RCC 7860 (cell line): ENCODE results near the gene SH3RF2.
"Not testable (repeated sequence)": the region's sequence is repeated elsewhere in the genome, so short reads cannot be mapped to it uniquely, and the experiment has no call there.

Source experiments
- DNase-seq: peaks from one replicate; pipeline ENCODE4 v3.0.0-alpha.2; 2015; ENCODE audit warnings: low spot score
- FAIRE-seq: peaks from 2 replicates; lab custom pipeline; 2012; peaks lifted over from hg19 to GRCh38; lab: Jason Lieb, UNC

The SH3RF2 gene

DNA sequence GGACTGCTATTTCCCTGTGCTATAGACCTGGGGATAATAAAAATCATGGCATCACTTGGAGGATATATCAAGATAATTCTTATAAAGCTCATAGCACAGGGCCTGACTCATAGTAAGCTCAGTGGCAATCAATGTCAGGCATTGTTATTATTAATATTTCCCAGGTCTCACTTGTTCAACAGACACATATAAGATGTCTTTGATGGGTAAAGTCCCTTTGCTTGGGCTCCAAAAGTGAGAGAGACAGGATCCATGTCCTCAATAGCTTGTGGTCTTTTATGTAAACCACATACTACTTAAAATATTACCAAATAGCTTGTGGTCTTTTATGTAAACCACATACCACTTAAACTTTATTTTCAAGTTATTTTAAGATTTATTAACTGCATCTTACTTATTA lies 11.2 kb downstream of the SH3RF2 start:
- no peak for DNase-seq
- no peak for FAIRE-seq

DNA sequence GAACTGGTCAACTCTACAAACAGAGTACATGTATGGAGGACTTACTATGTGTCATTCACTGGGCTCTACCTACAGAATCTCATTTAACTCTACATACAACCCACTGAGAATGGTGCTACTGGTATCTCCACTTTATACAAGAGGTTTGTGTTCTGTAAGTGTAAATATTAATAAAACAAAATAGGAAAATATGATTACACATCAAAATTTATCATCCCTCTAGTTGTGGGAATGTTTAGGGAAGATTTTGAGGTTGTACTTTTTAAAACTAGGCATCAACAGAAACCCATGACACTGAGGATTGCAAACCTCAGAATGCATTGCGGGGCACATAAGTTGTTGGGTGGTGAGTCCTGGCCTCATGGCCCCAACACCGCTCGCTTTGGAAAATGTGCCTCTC lies 11.7 kb downstream of the SH3RF2 start:
- no peak for FAIRE-seq

DNA sequence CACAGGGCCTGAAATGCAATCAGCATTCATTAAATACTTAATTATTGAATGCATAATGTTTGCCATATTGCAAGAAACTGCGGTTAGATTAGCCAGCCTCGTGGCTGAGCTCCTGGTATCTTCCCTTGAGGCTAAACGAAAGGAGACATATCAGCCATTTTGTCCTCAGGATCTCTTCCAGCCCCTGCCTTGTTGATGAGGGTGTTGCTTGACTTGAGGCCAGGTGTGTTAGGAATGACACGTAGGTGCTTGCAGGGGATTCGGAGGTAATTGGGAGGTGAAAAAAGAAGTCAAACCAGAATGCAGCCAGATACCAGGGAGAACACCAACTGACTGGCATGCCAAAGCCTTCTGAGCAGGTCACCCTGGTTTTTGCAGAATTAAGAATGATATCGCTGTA lies 12.5 kb downstream of the SH3RF2 start:
- no peak for DNase-seq
- no peak for FAIRE-seq

More for the DNA sequence above, 11.7 kb downstream of the SH3RF2 start:
- no peak for DNase-seq

DNA sequence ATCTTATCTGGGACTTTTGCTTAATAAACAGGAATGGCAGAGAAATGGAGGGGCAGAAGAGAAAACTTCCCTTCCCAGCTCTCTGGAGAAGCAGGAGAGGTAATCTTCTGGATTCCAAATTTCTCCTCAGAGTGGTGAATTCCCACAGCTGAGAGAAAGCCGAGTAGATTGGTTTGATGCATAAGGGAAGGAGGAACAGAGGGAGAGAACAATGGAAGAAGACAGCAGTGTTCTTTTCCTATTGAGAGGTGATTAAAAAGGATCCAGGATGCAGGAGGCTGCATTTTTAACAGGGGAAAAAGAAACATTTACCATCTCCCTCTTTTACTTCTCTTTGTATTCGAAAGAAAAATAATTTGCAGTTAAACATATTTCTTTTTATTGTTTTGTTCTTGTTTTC lies 13.1 kb downstream of the SH3RF2 start:
- FAIRE-seq (no peak), DNase-seq (no peak)

DNA sequence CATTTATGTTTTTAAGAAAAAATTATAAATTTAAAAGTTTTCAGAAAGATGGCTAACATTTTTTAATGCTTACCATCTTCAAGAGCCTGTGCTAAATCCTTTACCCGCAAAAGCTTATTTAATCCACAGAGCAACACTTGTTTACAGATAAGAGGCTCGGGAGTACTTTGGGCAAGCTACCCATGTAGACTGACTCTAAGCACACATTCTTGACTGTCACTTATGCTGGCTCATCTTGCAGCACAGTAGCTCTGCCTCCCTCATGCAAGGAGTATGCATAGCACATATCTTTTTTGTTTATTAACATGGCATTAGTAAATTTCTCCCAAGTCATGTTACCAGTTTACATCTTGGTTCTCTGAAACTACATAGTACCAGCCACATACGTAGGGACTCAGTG lies 14.7 kb downstream of the SH3RF2 start:
- FAIRE-seq (no peak), DNase-seq (no peak)

DNA sequence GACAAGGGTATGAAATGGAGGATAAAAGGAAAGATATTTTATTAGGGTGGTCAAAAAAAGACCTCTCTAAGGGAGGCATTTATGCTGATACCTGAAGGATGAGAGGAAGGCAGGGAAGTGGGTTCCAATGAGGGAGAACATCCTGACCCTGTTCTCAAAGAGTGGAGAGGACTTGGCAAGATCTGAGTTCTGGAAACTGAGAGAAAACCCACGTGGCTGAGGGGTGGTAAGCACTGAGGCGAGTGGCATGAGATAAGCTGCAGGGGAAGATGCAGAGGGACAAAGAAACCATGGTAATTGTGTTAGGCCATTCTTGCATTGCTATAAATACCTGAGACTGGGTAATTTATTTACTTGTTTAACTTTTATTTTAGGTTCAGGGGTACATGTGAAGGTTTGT lies 16.8 kb downstream of the SH3RF2 start:
- DNase-seq (no peak), FAIRE-seq (no peak)

DNA sequence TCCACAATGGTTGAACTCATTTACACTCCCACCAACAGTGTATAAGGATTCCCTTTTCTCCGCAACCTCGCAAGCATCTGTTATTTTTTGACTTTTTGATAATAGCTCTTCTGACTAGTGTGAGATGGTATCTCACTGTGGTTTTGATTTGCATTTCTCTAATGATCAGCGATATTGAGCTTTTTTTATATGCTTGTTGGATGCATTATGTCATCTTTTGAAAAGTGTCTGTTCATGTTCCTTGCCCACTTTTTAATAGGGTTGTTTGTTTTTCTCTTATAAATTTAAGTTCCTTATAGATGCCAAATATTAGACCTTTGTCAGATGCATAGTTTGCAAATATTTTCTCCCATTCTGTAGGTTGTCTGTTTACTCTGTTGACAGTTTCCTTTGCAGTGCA lies 17.8 kb downstream of the SH3RF2 start:
- FAIRE-seq, DNase-seq: not testable (repeated sequence)

DNA sequence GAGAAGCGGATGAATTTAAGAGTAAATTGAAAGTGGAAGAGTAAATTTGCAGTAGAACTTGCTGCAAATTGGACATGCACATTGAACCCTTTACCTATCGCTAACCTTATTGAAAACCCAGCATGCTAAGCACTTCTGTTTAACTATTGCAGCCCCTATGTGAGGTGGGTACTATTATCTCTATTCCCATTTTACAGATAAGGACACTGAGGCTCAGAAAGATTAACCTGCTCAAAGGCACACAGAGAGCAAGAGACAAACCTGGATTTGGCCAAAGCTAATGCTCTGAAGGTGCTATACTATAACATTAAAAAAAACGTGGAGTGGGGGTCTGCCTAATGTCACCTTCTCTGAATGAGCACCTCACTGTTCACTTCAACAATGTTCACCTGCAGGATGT lies 21.0 kb downstream of the SH3RF2 start:
- DNase-seq, result no peak
- no peak for FAIRE-seq

DNA sequence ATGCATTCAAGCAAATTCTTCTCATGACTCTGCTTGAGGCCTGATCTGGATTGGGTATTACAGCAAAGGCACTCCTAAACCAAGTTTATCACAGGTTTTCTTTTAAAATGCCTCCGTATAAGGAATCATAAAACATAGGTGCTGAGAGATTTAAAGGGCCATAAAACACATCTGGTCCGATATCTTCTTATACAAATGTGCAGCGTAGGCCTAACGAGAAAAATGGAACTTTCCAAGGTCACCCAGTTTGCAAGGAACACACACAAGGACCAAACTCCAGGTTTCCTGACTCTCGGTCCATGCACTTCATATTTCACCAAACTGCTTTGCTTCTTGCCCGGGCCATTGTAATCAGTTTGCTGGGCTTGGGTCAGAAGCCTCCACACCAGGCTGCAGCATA lies 22.1 kb downstream of the SH3RF2 start:
- FAIRE-seq, result no peak
- DNase-seq, result no peak

DNA sequence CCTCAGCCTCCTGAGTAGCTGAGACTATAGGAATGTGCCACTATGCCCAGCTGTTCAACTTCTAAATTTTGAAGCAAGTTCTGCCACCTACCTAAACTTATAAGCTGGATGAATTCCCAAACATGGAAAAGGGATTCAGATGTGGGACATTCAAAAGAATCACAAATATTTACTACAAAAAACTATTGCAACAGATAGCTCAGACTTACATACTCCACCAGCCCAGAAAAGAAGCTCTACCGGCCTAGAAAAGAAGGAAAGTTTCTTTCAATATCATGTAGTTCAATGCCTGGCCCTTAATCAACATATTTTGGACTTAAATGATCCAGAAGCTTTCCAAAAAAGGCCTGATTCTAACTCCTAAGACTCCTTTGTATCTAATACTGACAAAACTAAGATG lies 23.8 kb downstream of the SH3RF2 start:
- FAIRE-seq (no peak), DNase-seq (no peak)

DNA sequence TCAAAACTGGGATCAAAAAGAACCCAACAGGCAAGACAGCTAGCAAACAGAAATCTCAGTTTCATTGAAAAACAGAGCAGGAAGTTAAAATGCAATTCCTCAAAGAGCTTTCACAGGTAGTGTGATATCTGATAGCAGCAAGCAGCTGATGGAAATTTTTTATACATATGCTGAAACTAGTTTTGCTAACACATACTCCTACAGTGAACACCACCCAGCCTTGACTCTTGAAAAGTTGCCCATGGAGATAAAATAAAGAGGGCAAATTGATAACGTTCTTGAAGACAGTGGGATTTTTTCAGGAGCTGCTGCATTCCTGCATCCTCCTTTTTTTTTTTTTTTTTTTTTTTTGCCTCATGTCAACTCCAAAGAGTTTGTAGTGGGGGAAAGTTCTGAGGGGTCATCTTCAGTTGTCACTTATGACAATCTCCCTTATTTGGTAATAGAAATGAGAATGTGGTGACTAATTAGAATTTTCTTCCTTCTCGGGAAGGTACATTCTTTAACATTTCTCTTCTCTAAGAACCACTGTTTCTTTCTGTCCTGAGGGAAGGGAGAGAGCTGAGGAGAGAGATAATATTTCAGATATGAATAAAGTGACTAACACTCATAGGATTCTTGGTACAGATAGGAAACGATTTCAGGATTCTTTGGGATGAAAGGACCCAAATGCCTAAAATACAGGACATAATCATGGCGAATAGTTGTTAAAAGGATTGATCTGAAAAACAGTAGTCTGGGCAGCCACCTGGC lies 24.6 kb downstream of the SH3RF2 start:
- DNase-seq (no peak), FAIRE-seq (no peak)

DNA sequence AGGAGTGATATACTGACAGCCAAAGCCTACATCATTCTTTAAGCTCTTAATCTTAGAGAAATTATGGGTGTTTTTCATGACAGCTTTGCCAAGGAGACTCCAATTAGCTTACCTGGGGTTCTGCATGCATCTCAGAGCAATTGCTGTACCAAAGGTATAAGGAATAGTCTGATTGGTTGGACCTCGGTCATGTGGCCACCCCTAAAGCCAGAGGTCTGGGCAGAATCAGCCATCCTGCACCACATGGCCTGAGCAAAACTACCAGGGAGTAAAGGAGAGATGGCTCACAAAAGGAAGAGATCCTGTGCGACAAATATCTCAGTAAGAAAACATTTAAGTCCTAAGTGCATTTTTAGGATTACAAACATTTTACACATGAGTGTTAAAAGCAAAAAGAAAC lies 25.6 kb downstream of the SH3RF2 start:
- DNase-seq, result no peak
- no peak for FAIRE-seq

DNA sequence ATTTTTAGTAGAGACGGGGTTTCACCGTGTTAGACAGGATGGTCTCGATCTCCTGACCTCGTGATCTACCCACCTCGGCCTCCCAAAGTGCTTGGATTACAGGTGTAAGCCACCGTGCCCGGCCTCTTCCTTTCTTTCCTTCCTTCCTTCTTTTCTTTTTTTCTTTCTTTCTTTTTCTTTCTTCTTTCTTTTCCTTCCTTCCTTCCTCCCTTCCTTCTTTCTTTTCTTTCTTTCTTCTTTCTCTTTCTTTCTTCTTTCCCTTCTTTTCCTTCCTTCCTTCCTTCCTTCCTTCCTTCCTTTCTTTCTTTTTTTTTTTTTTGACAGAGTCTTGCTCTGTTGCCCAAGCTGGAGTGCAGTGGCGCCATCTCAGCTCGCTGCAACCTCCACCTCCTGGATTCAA lies 27.6 kb downstream of the SH3RF2 start:
- not testable (repeated sequence) for DNase-seq, FAIRE-seq

DNA sequence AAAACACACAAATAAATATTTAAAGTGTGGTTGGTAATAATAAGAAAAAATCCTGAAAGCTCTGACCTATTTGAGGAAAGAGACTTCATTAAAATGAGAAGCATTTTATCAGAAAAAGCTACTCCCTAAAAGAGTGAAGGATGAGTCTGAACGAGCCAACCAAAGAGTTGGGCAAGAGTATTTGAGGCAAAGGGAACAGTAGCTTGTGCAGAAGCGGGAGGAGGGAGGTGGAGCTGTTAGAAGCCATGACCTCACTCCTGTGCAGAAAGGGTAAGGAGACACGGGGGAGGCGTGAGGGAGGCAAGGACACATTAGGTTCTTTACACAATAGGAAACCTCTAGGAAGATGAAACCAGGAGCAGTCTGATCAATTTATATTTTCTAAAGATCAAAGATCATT lies 29.4 kb downstream of the SH3RF2 start:
- DNase-seq, result no peak
- no peak for FAIRE-seq

DNA sequence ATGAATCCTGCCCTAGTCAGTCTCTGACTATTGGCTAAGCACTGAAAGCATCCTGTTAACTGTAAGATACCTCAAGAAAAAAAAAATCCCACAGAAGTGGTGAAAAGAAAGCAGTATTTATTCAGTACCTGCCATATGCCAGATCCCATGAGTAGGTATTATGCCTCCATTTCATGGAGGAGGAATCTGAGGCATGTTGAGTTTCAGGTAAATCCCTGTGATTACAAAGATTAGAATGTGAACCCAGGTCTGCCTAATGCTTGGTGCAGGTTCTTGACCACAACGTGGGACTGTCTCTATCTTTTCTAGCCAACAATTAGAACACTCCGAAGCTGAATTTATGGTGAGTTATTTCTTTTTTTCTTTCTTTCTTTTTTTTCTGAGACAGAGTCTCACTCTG lies 30.9 kb downstream of the SH3RF2 start:
- no peak for FAIRE-seq
- DNase-seq, result no peak

DNA sequence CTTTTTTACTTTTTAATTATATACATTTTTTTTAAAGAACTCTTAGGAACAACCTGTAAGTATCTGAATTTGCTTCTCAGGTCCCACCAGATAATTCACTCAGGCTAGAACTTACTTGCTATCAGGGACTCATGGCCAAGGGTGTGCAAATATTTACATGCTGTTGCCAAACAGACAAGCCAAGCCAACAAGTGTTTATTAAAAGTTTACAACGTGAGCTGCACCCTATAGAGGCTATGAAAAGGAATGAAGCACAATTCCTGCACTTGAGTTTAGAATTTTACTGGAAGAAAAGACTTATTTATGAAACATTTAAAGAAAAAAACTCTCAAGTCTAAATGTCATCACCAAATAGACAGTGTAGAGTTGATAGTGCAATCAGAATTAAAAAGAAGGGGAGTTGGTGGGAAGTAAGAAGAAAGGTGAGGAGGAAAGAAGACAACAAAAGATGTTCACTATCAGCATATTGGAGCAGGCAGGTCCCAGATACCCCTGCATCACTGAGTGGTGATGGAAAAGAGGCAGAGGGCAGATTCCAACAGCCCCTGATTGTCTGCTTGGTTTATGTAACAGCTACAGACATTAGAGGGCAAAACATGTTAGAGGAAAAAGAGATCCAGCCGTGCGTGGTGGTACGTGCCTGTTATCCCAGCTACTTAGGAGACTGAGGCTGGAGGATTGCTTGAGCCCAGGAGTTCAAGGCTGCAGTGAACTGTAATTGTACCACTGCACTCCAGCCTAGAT lies 32.8 kb downstream of the SH3RF2 start:
- FAIRE-seq, result no peak

DNA sequence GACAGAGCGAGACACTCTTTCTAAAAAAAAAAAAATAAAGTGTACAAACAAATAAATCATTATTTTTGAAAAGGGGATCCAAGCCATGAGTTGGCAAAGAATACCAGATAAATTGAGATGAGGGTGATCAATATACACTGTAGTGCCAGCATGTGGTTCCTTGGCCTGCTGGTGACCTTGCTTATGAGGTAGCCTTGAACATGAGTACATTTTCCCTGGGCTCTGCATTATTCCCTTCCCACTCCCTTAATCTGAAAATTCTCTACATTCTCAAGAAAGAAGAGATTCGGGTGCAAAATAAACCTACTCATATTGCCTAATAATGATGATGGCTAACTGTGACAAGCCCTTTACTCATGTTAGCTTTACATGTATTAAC lies 33.3 kb downstream of the SH3RF2 start:
- DNase-seq (no peak), FAIRE-seq (no peak)

More for the DNA sequence above, 32.8 kb downstream of the SH3RF2 start:
- no peak for DNase-seq

DNA sequence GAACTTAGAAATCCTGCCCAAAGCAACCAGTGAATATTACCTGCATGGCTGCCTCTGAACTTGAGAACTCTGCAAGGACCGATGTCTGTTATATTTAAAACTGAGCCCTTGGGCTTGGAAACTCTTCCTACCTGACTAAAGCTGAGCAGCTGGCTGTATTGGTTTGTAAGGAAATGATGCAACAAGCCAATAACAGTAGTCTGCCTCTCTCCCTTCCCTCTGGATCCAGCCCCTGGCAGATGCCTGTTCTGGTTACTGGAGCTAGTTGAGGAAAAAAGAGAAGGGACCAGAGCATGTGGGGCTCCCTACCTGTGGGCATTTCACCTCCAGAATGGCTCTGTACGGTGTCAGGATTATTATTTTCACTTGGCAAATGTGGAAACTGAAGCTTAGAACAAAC lies 34.7 kb downstream of the SH3RF2 start:
- DNase-seq (no peak), FAIRE-seq (no peak)

DNA sequence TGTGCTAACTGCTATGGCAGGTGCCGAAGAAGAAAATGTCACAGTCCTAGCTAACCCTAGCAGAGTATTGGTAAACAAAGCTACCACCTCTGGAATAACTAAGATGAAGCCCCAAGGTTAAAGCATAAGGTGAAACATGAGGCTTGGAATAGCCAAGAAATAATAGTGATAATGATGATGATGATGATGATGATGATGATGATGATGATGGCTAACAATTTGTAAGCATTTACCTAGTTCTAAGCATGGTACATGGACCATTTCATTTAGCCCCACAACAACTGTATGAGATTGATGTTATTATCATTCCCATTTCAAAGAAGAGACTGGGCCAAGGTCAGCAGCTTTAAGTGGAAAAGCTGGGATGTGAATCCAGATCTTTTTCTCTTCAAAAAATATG lies 35.3 kb downstream of the SH3RF2 start:
- FAIRE-seq, result no peak
- no peak for DNase-seq

DNA sequence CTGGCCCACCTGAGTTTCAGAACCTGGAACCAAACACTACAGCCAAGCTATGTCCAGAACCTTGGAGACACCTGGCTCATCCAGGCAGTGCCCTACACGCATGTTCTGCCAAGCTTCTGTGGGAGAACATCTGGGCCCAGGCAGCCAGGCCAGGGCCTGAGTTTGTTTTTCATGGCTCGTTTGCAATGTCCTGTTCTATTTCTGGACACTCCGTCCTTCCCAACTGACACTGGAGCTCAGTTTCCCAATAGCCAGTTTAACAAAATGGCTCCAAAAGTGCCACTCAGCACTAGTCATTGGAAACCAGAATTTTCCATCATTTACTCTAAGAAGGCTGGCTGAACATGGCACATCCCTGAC lies 38.6 kb downstream of the SH3RF2 start:
- DNase-seq (no peak), FAIRE-seq (no peak)

DNA sequence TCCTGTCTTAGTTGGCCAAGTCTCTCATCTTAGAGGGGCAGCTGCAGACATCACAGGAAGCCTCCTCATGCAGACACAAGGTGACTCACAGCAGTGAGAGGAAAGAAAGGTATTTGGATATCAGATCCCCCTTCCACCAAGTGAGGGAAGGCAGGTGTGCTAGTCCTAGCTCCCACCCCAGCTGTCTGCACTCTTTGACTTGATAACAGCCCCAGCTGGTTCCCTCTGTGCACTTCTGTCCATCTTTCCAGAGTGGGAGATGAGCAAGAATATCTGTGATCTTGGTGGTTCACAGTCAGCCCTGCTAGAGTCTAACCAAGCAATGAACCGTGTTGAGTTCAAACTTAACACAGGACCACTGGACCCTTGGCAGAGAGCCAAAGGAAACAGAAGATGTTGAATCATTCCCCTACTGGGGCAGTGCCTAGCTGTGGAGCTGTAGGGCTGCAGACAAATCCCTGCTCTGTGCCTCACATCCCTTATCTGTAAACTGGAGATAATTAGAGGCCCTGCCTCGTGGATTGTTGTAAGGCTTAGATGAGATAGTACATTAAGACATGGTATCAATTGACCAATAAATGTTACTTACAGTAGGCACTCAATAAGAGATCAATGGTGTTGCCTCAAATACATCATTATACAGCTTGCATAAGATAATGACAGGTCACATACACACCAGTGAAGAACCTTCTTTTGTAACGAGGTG lies 39.1 kb downstream of the SH3RF2 start:
- FAIRE-seq (peak; percentile 98), DNase-seq (peak; percentile 98)
